ENCODE measurements around the gene SEMA4G. TPM values are rescaled to one million over a fixed set of nuclear protein-coding genes. Genes with fewer than 3 reads are reported as not detected.
A peak's percentile ranks its signal among the peaks of the same experiment; 100 is the strongest.

SEMA4G gene
- polyA plus RNA-seq, 1 donor from 2014 or later = 1.7 TPM

- Histone ChIP-seq H3F3A (ENCODE audit: insufficient read depth, low read length, poor library complexity, severe bottlenecking) (no peaks in the 10 kb centered on the region), H3K4me2 (ENCODE audit: low read length) (no peak overlapping the region), H3K9ac (ENCODE audit: low read length) (no peak overlapping the region), H3K4me3 (ENCODE audit: low read length) (no peak overlapping the region), H4K20me1 (ENCODE audit: insufficient read depth) (no peaks in the 10 kb centered on the region), H3K9me2 (ENCODE audit: insufficient read depth, low read length) (no peaks in the 10 kb centered on the region), H3K27me3 (ENCODE audit: insufficient read depth, low read depth, low read length) (peaks cover 26% of the 10 kb centered on the region), H3K27ac (ENCODE audit: low read length) (no peak overlapping the region), H2AFZ (ENCODE audit: low read depth, low read length) (no peak overlapping the region), H3K79me2 (replicated peaks; ENCODE audit: insufficient read depth, low read length) (no peaks in the 10 kb centered on the region), H3K9me3 (ENCODE audit: low read length) (no peaks in the 10 kb centered on the region), H3K36me3 (ENCODE audit: insufficient read depth, low read length) (no peaks in the 10 kb centered on the region)
- TF ChIP-seq RAD21 (conservative IDR thresholded peaks at IDR 0.05) (peak; percentile 34), REST (IDR thresholded peaks at IDR 0.05; ENCODE audit: borderline replicate concordance) (no peak), CTCF (IDR thresholded peaks at IDR 0.05; ENCODE audit: poor library complexity, severe bottlenecking) (peak; percentile 71), MXI1 (conservative IDR thresholded peaks at IDR 0.05; ENCODE audit: poor library complexity, severe bottlenecking) (no peak), SMC3 (conservative IDR thresholded peaks at IDR 0.05; ENCODE audit: poor library complexity) (peak; percentile 37)
Measured at GRCh38 chr10:101012525-101013364, 43.4 kb downstream of the SEMA4G start.

GRCh38 chr10:101013365-101013825 is 44.1 kb downstream of the SEMA4G start:
- Histone ChIP-seq H3K36me3 (ENCODE audit: insufficient read depth, low read length) (no peaks in the 10 kb centered on the region), H3K9ac (ENCODE audit: low read length) (no peak overlapping the region), H3K27me3 (ENCODE audit: insufficient read depth, low read depth, low read length) (peaks cover 33% of the 10 kb centered on the region), H3F3A (ENCODE audit: insufficient read depth, low read length, poor library complexity, severe bottlenecking) (no peaks in the 10 kb centered on the region), H3K4me3 (ENCODE audit: low read length) (no peak overlapping the region), H3K79me2 (replicated peaks; ENCODE audit: insufficient read depth, low read length) (no peaks in the 10 kb centered on the region), H3K9me3 (ENCODE audit: low read length) (no peaks in the 10 kb centered on the region), H3K4me2 (ENCODE audit: low read length) (no peak overlapping the region), H2AFZ (ENCODE audit: low read depth, low read length) (no peak overlapping the region), H3K9me2 (ENCODE audit: insufficient read depth, low read length) (no peaks in the 10 kb centered on the region), H3K27ac (ENCODE audit: low read length) (no peak overlapping the region), H4K20me1 (ENCODE audit: insufficient read depth) (no peaks in the 10 kb centered on the region)
- TF ChIP-seq EZH2 (IDR thresholded peaks at IDR 0.05; ENCODE audit: borderline replicate concordance, insufficient read depth, low read length, poor library complexity, severe bottlenecking) (no peak), TAF1 (IDR thresholded peaks at IDR 0.05; ENCODE audit: low read depth) (no peak), CTCF (IDR thresholded peaks at IDR 0.05; ENCODE audit: poor library complexity, severe bottlenecking) (no peak), SMC3 (conservative IDR thresholded peaks at IDR 0.05; ENCODE audit: poor library complexity) (no peak), EP300 (conservative IDR thresholded peaks at IDR 0.05; ENCODE audit: poor library complexity, severe bottlenecking) (no peak), MXI1 (conservative IDR thresholded peaks at IDR 0.05; ENCODE audit: poor library complexity, severe bottlenecking) (no peak), POLR2AphosphoS5 (IDR thresholded peaks at IDR 0.05) (no peak), REST (IDR thresholded peaks at IDR 0.05; ENCODE audit: borderline replicate concordance) (no peak), RAD21 (conservative IDR thresholded peaks at IDR 0.05) (no peak)
